ENCODE measurements around the gene TMEM8B. TPM values are rescaled to one million over a fixed set of nuclear protein-coding genes. Genes with fewer than 3 reads are reported as not detected.

Gene TMEM8B
- total RNA-seq, 2 donors from 2014 or later: 14.6 to 24.2 TPM

GRCh38 chr9:35842795-35843194 lies 13.8 kb downstream of the TMEM8B start:
- ATAC-seq (ENCODE audit: insufficient number of reproducible peaks, low FRiP score, low read depth): no peak
- no peak overlapping the region for H3K27ac ChIP-seq
- peaks cover 14 to 33% of the 10 kb centered on the region in 2 donors for H3K4me1 ChIP-seq (ENCODE audit: control insufficient read depth in 1 of 2, low read depth in 2 of 2)
- no peaks in the 10 kb centered on the region for H3K27me3 ChIP-seq (replicated peaks; ENCODE audit: insufficient read depth)
- no peaks in the 10 kb centered on the region for H3K36me3 ChIP-seq
- TF ChIP-seq CTCF (IDR thresholded peaks at IDR 0.05): no peak
- no peak for DNase-seq (ENCODE audit: low spot score)
- H3K9me3 ChIP-seq: no peaks in the 10 kb centered on the region
- H3K4me3 ChIP-seq: no peak overlapping the region

GRCh38 chr9:35844628-35845270 lies 15.7 kb downstream of the TMEM8B start:
- no peak for TF ChIP-seq CTCF (IDR thresholded peaks at IDR 0.05)
- peak overlapping the region; percentile 10 to 39 for H3K27ac ChIP-seq
- DNase-seq (ENCODE audit: low spot score) (peak; percentile 25), ATAC-seq (ENCODE audit: insufficient number of reproducible peaks, low FRiP score, low read depth) (no peak)
- H3K27me3 ChIP-seq (replicated peaks; ENCODE audit: insufficient read depth): no peaks in the 10 kb centered on the region
- no peaks in the 10 kb centered on the region for H3K36me3 ChIP-seq
- peaks cover 20 to 43% of the 10 kb centered on the region in 2 donors for H3K4me1 ChIP-seq (ENCODE audit: control insufficient read depth in 1 of 2, low read depth in 2 of 2)
- peak overlapping the region; percentile 3 for H3K4me3 ChIP-seq
- no peaks in the 10 kb centered on the region for H3K9me3 ChIP-seq

- no peak overlapping the region for H3K4me3 ChIP-seq
These were observed 17.1 kb downstream of the TMEM8B start for GRCh38 chr9:35845824-35846771.

DNA sequence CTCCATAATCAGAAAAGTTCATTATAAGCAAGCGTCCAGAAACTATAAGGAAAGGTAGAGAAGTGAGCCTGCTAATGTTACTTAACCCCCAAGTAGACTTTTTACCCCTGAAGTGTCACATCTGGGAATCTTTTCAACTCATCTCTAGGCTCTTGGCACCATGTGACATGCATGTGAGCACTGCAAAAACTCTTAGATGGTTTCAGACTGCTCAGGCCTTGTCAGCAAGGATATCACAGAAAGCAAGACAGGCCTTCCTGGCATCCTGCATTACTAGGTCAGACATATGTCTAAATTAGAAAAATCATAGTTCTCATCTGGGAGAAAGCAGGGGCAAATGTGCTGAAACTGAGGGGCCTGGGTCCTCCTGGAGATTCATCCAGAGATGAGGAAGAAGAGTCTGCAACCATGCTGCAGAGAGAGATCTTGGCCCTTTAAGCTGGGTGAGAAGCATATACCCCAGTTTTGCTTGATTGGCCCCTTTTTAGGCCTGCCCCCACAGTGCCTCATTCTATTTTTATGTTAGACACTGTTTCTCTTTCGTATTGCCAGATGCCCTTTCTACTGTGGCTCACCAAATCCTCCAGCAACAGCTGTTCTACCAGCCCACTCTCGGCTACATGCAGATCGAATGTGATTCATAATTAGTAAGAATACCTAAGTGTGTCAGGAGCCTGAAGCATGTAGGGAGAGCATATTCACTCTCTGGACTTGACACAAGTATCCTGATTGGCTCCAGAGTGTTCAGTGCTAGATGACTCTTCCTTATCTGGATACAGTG lies 19.0 kb downstream of the TMEM8B start:
- no peak for DNase-seq (ENCODE audit: low spot score)
- Histone ChIP-seq H3K9me3 (no peaks in the 10 kb centered on the region), H3K36me3 (no peaks in the 10 kb centered on the region), H3K27me3 (replicated peaks; ENCODE audit: insufficient read depth) (no peaks in the 10 kb centered on the region), H3K4me3 (no peak overlapping the region), H3K4me1 (ENCODE audit: control insufficient read depth in 1 of 2, low read depth in 2 of 2) (peaks cover 20 to 43% of the 10 kb centered on the region in 2 donors), H3K27ac (peak overlapping the region; percentile 23 to 40)
- peak; percentile 45 for ATAC-seq (ENCODE audit: insufficient number of reproducible peaks, low FRiP score, low read depth)
- TF ChIP-seq CTCF (IDR thresholded peaks at IDR 0.05): no peak

More at GRCh38 chr9:35845824-35846771, 17.1 kb downstream of the TMEM8B start:
- ATAC-seq (ENCODE audit: insufficient number of reproducible peaks, low FRiP score, low read depth) (no peak), DNase-seq (ENCODE audit: low spot score) (no peak)
- peaks cover 20 to 43% of the 10 kb centered on the region in 2 donors for H3K4me1 ChIP-seq (ENCODE audit: control insufficient read depth in 1 of 2, low read depth in 2 of 2)
- no peaks in the 10 kb centered on the region for H3K36me3 ChIP-seq
- peak overlapping the region; percentile 3 to 39 for H3K27ac ChIP-seq
- H3K9me3 ChIP-seq: no peaks in the 10 kb centered on the region
- H3K27me3 ChIP-seq (replicated peaks; ENCODE audit: insufficient read depth): no peaks in the 10 kb centered on the region
- no peak for TF ChIP-seq CTCF (IDR thresholded peaks at IDR 0.05)

All from thoracic aorta (tissue), 2 donors.